SU-DHL-6 (cell line): Measurements from ENCODE around the gene FAM20C.
"Not testable (repeated sequence)": the region's sequence is repeated elsewhere in the genome, so short reads cannot be mapped to it uniquely, and the experiment has no call there.

Source experiments
- EZH2phosphoT487 ChIP-seq: fragments of 200-600 bp; sonication (generic), shearing (Covaris generic); conservative IDR thresholded peaks from 2 replicates; pipeline ENCODE4 v1.6.1; 2018; ENCODE audit warnings: mild to moderate bottlenecking, antibody characterized with exemption, low read length, moderate library complexity, mixed read lengths
- TF ChIP-seq, protein P1 (sequence below): fragments of 200-600 bp; sonication (generic); IDR thresholded peaks from one replicate; pipeline ENCODE4 v1.5.1; 2017; ENCODE audit warnings: antibody characterized with exemption, mild to moderate bottlenecking, low read length, moderate library complexity; ENCODE audit not compliant: insufficient read depth, poor library complexity, severe bottlenecking

DNA sequence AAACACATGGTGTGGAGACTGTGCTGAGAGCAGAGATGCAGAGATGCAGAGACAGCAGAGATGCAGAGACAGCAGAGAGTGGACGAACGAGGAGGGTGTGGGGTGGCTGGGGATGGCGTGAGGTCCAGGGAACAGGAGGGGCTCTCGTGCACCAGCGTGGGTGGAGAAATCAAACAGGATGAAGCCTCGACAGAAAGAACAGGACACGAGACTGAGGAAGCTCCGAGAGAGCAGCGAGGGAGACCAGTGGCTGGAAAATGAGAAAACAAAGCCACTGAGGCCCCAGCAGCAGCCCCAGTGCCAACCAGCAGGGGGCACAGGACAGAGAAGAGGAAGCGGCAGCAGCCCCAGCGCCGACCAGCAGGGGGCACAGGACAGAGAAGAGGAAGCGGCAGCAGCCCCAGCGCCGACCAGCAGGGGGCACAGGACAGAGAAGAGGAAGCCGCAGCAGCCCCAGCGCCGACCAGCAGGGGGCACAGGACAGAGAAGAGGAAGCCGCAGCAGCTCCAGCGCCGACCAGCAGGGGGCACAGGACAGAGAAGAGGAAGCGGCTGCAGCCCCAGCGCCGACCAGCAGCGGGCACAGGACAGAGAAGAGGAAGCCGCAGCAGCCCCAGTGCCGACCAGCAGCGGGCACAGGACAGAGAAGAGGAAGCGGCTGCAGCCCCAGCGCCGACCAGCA lies 70.4 kb downstream of the FAM20C start:
- TF ChIP-seq, protein P1, sequence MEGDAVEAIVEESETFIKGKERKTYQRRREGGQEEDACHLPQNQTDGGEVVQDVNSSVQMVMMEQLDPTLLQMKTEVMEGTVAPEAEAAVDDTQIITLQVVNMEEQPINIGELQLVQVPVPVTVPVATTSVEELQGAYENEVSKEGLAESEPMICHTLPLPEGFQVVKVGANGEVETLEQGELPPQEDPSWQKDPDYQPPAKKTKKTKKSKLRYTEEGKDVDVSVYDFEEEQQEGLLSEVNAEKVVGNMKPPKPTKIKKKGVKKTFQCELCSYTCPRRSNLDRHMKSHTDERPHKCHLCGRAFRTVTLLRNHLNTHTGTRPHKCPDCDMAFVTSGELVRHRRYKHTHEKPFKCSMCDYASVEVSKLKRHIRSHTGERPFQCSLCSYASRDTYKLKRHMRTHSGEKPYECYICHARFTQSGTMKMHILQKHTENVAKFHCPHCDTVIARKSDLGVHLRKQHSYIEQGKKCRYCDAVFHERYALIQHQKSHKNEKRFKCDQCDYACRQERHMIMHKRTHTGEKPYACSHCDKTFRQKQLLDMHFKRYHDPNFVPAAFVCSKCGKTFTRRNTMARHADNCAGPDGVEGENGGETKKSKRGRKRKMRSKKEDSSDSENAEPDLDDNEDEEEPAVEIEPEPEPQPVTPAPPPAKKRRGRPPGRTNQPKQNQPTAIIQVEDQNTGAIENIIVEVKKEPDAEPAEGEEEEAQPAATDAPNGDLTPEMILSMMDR, result peak; percentile 13
- TF ChIP-seq EZH2phosphoT487, result not testable (repeated sequence)
